Hematopoietic multipotent progenitor cell treated with erythropoietin and hydrocortisone succinate and interleukin-3 and kit ligand, for 15 days (in vitro differentiated cells): ENCODE data around the gene WDFY3.

Experiments used
- DNase-seq: peaks from one replicate; pipeline ENCODE4 v3.0.0-alpha.2; 2015; ENCODE audit warnings: low spot score

WDFY3 gene

GRCh38 chr4:84966382-84967242 lies at the start of gene WDFY3:
Gene WDFY3 (minus strand): TSS chr4:84966690. CDS start chr4:84860591, 106,099 bp downstream.
- DNase-seq = peak; percentile 17

GRCh38 chr4:85005865-85006377 lies 39.4 kb upstream of the WDFY3 start:
- DNase-seq = no peak

GRCh38 chr4:85000343-85000742 lies 33.9 kb upstream of the WDFY3 start:
- no peak for DNase-seq

GRCh38 chr4:84995386-84995785 lies 28.9 kb upstream of the WDFY3 start:
- DNase-seq = no peak

GRCh38 chr4:84994280-84994679 lies 27.8 kb upstream of the WDFY3 start:
- no peak for DNase-seq

- no peak for DNase-seq
These were observed 19.5 kb upstream of the WDFY3 start for GRCh38 chr4:84985952-84986351.

GRCh38 chr4:84977396-84977795 lies 10.9 kb upstream of the WDFY3 start:
- DNase-seq = no peak

GRCh38 chr4:84973856-84974255 lies 7.4 kb upstream of the WDFY3 start:
- no peak for DNase-seq

GRCh38 chr4:84971319-84971932 lies 4.9 kb upstream of the WDFY3 start:
- DNase-seq = peak; percentile 29

GRCh38 chr4:84968925-84969324 lies 2.4 kb upstream of the WDFY3 start:
- no peak for DNase-seq

GRCh38 chr4:84967243-84967690 lies 777 bp upstream of the WDFY3 start:
- no peak for DNase-seq

- no peak for DNase-seq
These were observed 723 bp downstream of the WDFY3 start for GRCh38 chr4:84965553-84966381.

- no peak for DNase-seq
These were observed 1.4 kb downstream of the WDFY3 start for GRCh38 chr4:84964995-84965552.

GRCh38 chr4:84962102-84962501 lies 4.4 kb downstream of the WDFY3 start:
- DNase-seq = no peak

- no peak for DNase-seq
These were observed 8.1 kb downstream of the WDFY3 start for GRCh38 chr4:84958434-84958833.

GRCh38 chr4:84957514-84958420 lies 8.7 kb downstream of the WDFY3 start:
- no peak for DNase-seq

GRCh38 chr4:84956014-84956413 lies 10.5 kb downstream of the WDFY3 start:
- DNase-seq = no peak

GRCh38 chr4:84954982-84955567 lies 11.4 kb downstream of the WDFY3 start:
- DNase-seq = no peak

GRCh38 chr4:84952776-84953175 lies 13.7 kb downstream of the WDFY3 start:
- no peak for DNase-seq

GRCh38 chr4:84952004-84952403 lies 14.5 kb downstream of the WDFY3 start:
- no peak for DNase-seq

- no peak for DNase-seq
These were observed 18.4 kb downstream of the WDFY3 start for GRCh38 chr4:84948056-84948455.
